ENCODE results near the gene PANK4.

- no peak for TF ChIP-seq CTCF (IDR thresholded peaks at IDR 0.05)
- no peak for TF ChIP-seq E2F6 (IDR thresholded peaks at IDR 0.05; ENCODE audit: borderline replicate concordance, low read depth)
- TF ChIP-seq, protein P1, sequence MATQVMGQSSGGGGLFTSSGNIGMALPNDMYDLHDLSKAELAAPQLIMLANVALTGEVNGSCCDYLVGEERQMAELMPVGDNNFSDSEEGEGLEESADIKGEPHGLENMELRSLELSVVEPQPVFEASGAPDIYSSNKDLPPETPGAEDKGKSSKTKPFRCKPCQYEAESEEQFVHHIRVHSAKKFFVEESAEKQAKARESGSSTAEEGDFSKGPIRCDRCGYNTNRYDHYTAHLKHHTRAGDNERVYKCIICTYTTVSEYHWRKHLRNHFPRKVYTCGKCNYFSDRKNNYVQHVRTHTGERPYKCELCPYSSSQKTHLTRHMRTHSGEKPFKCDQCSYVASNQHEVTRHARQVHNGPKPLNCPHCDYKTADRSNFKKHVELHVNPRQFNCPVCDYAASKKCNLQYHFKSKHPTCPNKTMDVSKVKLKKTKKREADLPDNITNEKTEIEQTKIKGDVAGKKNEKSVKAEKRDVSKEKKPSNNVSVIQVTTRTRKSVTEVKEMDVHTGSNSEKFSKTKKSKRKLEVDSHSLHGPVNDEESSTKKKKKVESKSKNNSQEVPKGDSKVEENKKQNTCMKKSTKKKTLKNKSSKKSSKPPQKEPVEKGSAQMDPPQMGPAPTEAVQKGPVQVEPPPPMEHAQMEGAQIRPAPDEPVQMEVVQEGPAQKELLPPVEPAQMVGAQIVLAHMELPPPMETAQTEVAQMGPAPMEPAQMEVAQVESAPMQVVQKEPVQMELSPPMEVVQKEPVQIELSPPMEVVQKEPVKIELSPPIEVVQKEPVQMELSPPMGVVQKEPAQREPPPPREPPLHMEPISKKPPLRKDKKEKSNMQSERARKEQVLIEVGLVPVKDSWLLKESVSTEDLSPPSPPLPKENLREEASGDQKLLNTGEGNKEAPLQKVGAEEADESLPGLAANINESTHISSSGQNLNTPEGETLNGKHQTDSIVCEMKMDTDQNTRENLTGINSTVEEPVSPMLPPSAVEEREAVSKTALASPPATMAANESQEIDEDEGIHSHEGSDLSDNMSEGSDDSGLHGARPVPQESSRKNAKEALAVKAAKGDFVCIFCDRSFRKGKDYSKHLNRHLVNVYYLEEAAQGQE (IDR thresholded peaks at IDR 0.05), result no peak
- no peak for TF ChIP-seq EP300 (IDR thresholded peaks at IDR 0.05)
These were observed 54.8 kb downstream of the PANK4 start for GRCh38 chr1:2471587-2472001.

Data from A549 (cell line).